ENCODE measurements around the gene SLC7A8. TPM values are rescaled to one million over a fixed set of nuclear protein-coding genes. Genes with fewer than 3 reads are reported as not detected.

Gene SLC7A8
- total and polyA plus RNA-seq, 2 experiments from 2014 or later: 117 to 124 TPM

DNA sequence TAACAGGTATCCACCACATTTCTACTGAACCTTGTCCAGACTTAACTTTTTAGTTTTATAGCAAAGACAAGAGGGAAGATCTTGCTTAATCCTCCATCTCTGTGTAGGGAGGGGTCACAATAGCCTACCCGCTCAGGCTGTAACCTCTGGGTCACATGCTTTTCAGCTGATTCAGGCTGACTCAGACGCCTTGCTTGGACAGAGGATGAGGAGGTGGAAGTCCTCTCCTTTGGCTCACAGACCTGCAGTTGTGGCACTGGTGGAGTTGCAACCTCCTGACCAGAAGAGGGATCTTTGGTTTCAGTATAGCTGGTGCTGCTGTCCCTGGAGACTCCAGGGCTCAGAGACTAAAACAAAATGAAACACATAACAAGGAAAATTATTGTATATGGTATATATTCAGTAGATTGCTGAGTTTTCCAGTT lies 104.8 kb downstream of the SLC7A8 start:
- Histone ChIP-seq H3K4me3 (no peak overlapping the region), H3K9me2 (ENCODE audit: insufficient read depth) (no peaks in the 10 kb centered on the region), H3K79me2 (replicated peaks; ENCODE audit: insufficient read depth) (peaks cover 24% of the 10 kb centered on the region), H3K4me1 (ENCODE audit: insufficient read depth) (no peaks in the 10 kb centered on the region), H3K4me2 (no peak overlapping the region), H3F3A (replicated peaks; ENCODE audit: low read depth) (peaks cover 40% of the 10 kb centered on the region), H2AFZ (no peak overlapping the region), H3K36me3 (ENCODE audit: insufficient read depth) (peaks cover 77% of the 10 kb centered on the region), H4K20me1 (replicated peaks; ENCODE audit: insufficient read depth) (peaks cover 28% of the 10 kb centered on the region), H3K27ac (ENCODE audit: low read depth) (no peak overlapping the region; the same call in 1 of the 2 replicates), H3K27me3 (ENCODE audit: insufficient read depth) (no peaks in the 10 kb centered on the region)
- Mint-ChIP-seq H3K36me3 (ENCODE audit: low read depth) (peaks cover 89% of the 10 kb centered on the region), H3K9me3 (no peaks in the 10 kb centered on the region), H3K4me1 (no peaks in the 10 kb centered on the region), H3K27ac (no peak overlapping the region), H3K4me3 (no peak overlapping the region), H3K27me3 (ENCODE audit: insufficient read depth, low read depth, poor library complexity) (peaks cover 2% of the 10 kb centered on the region)
- TF ChIP-seq POLR2AphosphoS5 (IDR thresholded peaks at IDR 0.05; ENCODE audit: low read depth) (no peak), ZNF114 (CRISPR knock-in tag; IDR thresholded peaks at IDR 0.05) (no peak), EZH2 (IDR thresholded peaks at IDR 0.05; ENCODE audit: low read depth, unreplicated experiment) (no peak), ZNF331 (CRISPR knock-in tag; IDR thresholded peaks at IDR 0.05; ENCODE audit: low read depth) (no peak), JUNB (IDR thresholded peaks at IDR 0.05; ENCODE audit: unreplicated experiment) (no peak), NANOG (IDR thresholded peaks at IDR 0.05; ENCODE audit: borderline replicate concordance) (no peak)
- TF ChIP-seq, protein P1, sequence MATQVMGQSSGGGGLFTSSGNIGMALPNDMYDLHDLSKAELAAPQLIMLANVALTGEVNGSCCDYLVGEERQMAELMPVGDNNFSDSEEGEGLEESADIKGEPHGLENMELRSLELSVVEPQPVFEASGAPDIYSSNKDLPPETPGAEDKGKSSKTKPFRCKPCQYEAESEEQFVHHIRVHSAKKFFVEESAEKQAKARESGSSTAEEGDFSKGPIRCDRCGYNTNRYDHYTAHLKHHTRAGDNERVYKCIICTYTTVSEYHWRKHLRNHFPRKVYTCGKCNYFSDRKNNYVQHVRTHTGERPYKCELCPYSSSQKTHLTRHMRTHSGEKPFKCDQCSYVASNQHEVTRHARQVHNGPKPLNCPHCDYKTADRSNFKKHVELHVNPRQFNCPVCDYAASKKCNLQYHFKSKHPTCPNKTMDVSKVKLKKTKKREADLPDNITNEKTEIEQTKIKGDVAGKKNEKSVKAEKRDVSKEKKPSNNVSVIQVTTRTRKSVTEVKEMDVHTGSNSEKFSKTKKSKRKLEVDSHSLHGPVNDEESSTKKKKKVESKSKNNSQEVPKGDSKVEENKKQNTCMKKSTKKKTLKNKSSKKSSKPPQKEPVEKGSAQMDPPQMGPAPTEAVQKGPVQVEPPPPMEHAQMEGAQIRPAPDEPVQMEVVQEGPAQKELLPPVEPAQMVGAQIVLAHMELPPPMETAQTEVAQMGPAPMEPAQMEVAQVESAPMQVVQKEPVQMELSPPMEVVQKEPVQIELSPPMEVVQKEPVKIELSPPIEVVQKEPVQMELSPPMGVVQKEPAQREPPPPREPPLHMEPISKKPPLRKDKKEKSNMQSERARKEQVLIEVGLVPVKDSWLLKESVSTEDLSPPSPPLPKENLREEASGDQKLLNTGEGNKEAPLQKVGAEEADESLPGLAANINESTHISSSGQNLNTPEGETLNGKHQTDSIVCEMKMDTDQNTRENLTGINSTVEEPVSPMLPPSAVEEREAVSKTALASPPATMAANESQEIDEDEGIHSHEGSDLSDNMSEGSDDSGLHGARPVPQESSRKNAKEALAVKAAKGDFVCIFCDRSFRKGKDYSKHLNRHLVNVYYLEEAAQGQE (IDR thresholded peaks at IDR 0.05; ENCODE audit: unreplicated experiment): no peak
- TF ChIP-seq, protein P2, sequence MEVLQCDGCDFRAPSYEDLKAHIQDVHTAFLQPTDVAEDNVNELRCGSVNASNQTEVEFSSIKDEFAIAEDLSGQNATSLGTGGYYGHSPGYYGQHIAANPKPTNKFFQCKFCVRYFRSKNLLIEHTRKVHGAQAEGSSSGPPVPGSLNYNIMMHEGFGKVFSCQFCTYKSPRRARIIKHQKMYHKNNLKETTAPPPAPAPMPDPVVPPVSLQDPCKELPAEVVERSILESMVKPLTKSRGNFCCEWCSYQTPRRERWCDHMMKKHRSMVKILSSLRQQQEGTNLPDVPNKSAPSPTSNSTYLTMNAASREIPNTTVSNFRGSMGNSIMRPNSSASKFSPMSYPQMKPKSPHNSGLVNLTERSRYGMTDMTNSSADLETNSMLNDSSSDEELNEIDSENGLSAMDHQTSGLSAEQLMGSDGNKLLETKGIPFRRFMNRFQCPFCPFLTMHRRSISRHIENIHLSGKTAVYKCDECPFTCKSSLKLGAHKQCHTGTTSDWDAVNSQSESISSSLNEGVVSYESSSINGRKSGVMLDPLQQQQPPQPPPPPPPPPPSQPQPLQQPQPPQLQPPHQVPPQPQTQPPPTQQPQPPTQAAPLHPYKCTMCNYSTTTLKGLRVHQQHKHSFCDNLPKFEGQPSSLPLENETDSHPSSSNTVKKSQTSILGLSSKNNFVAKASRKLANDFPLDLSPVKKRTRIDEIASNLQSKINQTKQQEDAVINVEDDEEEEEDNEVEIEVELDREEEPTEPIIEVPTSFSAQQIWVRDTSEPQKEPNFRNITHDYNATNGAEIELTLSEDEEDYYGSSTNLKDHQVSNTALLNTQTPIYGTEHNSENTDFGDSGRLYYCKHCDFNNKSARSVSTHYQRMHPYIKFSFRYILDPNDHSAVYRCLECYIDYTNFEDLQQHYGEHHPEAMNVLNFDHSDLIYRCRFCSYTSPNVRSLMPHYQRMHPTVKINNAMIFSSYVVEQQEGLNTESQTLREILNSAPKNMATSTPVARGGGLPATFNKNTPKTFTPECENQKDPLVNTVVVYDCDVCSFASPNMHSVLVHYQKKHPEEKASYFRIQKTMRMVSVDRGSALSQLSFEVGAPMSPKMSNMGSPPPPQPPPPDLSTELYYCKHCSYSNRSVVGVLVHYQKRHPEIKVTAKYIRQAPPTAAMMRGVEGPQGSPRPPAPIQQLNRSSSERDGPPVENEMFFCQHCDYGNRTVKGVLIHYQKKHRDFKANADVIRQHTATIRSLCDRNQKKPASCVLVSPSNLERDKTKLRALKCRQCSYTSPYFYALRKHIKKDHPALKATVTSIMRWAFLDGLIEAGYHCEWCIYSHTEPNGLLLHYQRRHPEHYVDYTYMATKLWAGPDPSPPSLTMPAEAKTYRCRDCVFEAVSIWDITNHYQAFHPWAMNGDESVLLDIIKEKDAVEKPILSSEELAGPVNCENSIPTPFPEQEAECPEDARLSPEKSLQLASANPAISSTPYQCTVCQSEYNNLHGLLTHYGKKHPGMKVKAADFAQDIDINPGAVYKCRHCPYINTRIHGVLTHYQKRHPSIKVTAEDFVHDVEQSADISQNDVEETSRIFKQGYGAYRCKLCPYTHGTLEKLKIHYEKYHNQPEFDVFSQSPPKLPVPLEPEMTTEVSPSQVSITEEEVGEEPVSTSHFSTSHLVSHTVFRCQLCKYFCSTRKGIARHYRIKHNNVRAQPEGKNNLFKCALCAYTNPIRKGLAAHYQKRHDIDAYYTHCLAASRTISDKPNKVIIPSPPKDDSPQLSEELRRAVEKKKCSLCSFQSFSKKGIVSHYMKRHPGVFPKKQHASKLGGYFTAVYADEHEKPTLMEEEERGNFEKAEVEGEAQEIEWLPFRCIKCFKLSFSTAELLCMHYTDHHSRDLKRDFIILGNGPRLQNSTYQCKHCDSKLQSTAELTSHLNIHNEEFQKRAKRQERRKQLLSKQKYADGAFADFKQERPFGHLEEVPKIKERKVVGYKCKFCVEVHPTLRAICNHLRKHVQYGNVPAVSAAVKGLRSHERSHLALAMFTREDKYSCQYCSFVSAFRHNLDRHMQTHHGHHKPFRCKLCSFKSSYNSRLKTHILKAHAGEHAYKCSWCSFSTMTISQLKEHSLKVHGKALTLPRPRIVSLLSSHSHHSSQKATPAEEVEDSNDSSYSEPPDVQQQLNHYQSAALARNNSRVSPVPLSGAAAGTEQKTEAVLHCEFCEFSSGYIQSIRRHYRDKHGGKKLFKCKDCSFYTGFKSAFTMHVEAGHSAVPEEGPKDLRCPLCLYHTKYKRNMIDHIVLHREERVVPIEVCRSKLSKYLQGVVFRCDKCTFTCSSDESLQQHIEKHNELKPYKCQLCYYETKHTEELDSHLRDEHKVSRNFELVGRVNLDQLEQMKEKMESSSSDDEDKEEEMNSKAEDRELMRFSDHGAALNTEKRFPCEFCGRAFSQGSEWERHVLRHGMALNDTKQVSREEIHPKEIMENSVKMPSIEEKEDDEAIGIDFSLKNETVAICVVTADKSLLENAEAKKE (CRISPR knock-in tag; IDR thresholded peaks at IDR 0.05): no peak
- TF ChIP-seq, protein P3, sequence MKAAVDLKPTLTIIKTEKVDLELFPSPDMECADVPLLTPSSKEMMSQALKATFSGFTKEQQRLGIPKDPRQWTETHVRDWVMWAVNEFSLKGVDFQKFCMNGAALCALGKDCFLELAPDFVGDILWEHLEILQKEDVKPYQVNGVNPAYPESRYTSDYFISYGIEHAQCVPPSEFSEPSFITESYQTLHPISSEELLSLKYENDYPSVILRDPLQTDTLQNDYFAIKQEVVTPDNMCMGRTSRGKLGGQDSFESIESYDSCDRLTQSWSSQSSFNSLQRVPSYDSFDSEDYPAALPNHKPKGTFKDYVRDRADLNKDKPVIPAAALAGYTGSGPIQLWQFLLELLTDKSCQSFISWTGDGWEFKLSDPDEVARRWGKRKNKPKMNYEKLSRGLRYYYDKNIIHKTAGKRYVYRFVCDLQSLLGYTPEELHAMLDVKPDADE (IDR thresholded peaks at IDR 0.05): no peak
- ATAC-seq: no peak
- DNase-seq (ENCODE audit: low spot score): no peak
